C4-2B (cell line): Measurements from ENCODE around the gene CCT6A.
A peak's percentile ranks its signal among the peaks of the same experiment; 100 is the strongest.
"Not testable (repeated sequence)": the region's sequence is repeated elsewhere in the genome, so short reads cannot be mapped to it uniquely, and the experiment has no call there.

ENCODE experiments used
- H3K27ac ChIP-seq: fragments of 450-650 bp; 2 replicates; pipeline ENCODE4 v1.5.1; 2017
- CTCF ChIP-seq: fragments of 450-650 bp; conservative IDR thresholded peaks from 2 replicates; pipeline ENCODE4 v1.5.1; 2017; ENCODE audit warnings: mild to moderate bottlenecking
- ZFX ChIP-seq: fragments of 450-650 bp; IDR thresholded peaks from 2 replicates; pipeline ENCODE4 v1.6.1; 2017

Gene CCT6A

GRCh38 chr7:56063500-56063881 is 11.9 kb downstream of the CCT6A start:
- peak overlapping the region; percentile 100 for H3K27ac ChIP-seq

GRCh38 chr7:56063882-56064625 is 12.5 kb downstream of the CCT6A start, which contains the start of gene SUMF2:
TSS of gene SUMF2 (plus strand) at chr7:56064286. CDS start at chr7:56064312, 26 bp downstream.
- peak within 1 kb of the TSS; percentile 100 for H3K27ac ChIP-seq
- TF ChIP-seq ZFX (peak; percentile 65; the same call in 1 of the 2 replicates), CTCF (peak; percentile 17)

More at GRCh38 chr7:56063500-56063881, 11.9 kb downstream of the CCT6A start:
- TF ChIP-seq ZFX (no peak), CTCF (no peak)

GRCh38 chr7:56066376-56066775 is 14.8 kb downstream of the CCT6A start:
- H3K27ac ChIP-seq, result not testable (repeated sequence)

- TF ChIP-seq CTCF, result peak; percentile 97
- no peak for TF ChIP-seq ZFX
- peak overlapping the region; percentile 47 for H3K27ac ChIP-seq
Measured at GRCh38 chr7:56074371-56074791, 22.8 kb downstream of the CCT6A start.

- H3K27ac ChIP-seq, result no peak overlapping the region; the same call in 1 of the 2 replicates
- TF ChIP-seq CTCF (no peak), ZFX (no peak)
Measured at GRCh38 chr7:56077681-56078080, 26.1 kb downstream of the CCT6A start.

- peak overlapping the region; percentile 79 for H3K27ac ChIP-seq
- TF ChIP-seq CTCF, result no peak
Measured at GRCh38 chr7:56078196-56078595, 26.6 kb downstream of the CCT6A start.

GRCh38 chr7:56079450-56080185 is 28.1 kb downstream of the CCT6A start:
- TF ChIP-seq ZFX, result no peak
- peak; percentile 94 for TF ChIP-seq CTCF
- H3K27ac ChIP-seq, result peak overlapping the region; percentile 79

- peak overlapping the region; percentile 79 for H3K27ac ChIP-seq
Measured at GRCh38 chr7:56080726-56081435, 29.3 kb downstream of the CCT6A start.
